Measurements from ENCODE around the gene TMEM234. TPM values are rescaled to one million over a fixed set of nuclear protein-coding genes. Genes with fewer than 3 reads are reported as not detected.

The TMEM234 gene
- total and polyA plus RNA-seq, 8 donors, result 11.6 to 169 (median 19.6) TPM

DNA sequence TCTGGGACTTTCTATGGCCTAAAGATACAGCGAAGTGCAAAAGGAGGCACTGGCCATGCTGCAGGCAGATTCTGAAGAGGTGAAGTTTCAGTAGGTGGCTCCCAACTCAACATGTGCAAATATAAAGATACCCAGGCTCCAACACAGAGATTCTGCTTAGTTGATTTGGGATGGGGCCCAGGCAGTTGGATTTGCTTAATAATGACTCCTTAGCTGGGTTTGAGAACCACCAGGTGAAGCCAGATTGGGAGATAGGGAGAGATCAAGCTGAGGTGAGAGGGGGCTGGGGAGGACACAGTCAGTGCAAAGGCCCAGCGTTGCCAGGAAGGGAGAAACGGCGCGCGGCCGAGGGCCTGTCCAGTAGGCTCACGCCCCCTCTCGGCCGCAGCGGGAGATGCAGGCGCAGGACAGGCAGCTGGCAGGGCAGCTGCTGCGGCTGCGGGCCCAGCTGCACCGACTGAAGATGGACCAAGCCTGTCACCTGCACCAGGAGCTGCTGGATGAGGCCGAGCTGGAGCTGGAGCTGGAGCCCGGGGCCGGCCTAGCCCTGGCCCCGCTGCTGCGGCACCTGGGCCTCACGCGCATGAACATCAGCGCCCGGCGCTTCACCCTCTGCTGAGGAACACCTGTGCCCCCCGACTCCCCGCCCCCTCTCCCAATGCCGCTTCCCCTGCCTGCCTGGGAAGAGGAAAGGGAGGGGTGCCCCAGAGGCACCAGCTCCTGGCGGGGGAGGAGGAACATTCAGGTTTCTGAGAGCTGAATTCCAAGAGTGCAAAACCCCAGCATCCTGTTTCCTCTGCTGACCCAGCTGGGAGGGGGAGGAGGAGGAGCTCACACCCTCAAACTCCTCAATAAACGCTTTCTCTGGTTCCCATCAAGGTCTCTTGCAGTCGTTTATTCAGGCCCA is 26.1 kb upstream of the TMEM234 start:
- peak overlapping the region in 3 of 4 donors; percentile 2 to 10 (median 10) for H3K4me3 ChIP-seq

DNA sequence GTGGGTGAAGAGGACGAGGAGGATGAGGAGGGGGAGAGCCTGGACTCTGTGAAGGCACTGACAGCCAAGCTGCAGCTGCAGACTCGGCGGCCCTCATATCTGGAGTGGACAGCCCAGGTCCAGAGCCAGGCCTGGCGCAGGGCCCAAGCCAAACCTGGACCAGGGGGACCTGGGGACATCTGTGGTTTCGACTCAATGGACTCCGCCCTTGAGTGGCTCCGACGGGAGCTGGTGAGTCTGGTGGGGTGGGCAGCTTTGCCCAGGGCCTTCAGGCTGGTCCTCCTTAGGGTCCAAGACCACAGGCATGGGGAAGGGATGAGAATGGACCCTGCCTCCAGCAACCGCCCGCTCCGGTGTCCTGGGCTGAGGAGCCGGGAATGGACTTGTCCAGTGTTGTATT is 25.3 kb upstream of the TMEM234 start:
- 60 to 94% (median 66%) methylated on average over 5 to 12 of the region's 12 CpGs for WGBS, 5 donors
- Histone ChIP-seq H3K27me3 (no peaks in the 10 kb centered on the region), H3K4me3 (no peak overlapping the region), H3K36me3 (no peaks in the 10 kb centered on the region), H3K27ac (peak overlapping the region; percentile 15 to 78 (median 69)), H3K9me3 (no peaks in the 10 kb centered on the region), H3K4me1 (peaks cover 12 to 50% (median 21%) of the 10 kb centered on the region in 4 donors)
- no peak for DNase-seq
- TF ChIP-seq POLR2AphosphoS5 (IDR thresholded peaks at IDR 0.05) (no peak), POLR2A (IDR thresholded peaks at IDR 0.05) (no peak), EP300 (IDR thresholded peaks at IDR 0.05) (no peak)
- TF ChIP-seq, protein P1, sequence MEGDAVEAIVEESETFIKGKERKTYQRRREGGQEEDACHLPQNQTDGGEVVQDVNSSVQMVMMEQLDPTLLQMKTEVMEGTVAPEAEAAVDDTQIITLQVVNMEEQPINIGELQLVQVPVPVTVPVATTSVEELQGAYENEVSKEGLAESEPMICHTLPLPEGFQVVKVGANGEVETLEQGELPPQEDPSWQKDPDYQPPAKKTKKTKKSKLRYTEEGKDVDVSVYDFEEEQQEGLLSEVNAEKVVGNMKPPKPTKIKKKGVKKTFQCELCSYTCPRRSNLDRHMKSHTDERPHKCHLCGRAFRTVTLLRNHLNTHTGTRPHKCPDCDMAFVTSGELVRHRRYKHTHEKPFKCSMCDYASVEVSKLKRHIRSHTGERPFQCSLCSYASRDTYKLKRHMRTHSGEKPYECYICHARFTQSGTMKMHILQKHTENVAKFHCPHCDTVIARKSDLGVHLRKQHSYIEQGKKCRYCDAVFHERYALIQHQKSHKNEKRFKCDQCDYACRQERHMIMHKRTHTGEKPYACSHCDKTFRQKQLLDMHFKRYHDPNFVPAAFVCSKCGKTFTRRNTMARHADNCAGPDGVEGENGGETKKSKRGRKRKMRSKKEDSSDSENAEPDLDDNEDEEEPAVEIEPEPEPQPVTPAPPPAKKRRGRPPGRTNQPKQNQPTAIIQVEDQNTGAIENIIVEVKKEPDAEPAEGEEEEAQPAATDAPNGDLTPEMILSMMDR (IDR thresholded peaks at IDR 0.05), result no peak
- intact Hi-C loops (cut with DNase I; ENCODE audit: low total_unique reads), result no loop called here

More for the DNA sequence above, 26.1 kb upstream of the TMEM234 start:
- Histone ChIP-seq H3K9me3 (no peaks in the 10 kb centered on the region), H3K27me3 (no peaks in the 10 kb centered on the region), H3K4me1 (peaks cover 12 to 43% (median 18%) of the 10 kb centered on the region in 4 donors), H3K36me3 (no peaks in the 10 kb centered on the region), H3K27ac (peak overlapping the region; percentile 15 to 78 (median 69))
- DNase-seq, result peak; percentile 90 to 92
- intact Hi-C loops (cut with DNase I; ENCODE audit: low total_unique reads), result no loop called here
- TF ChIP-seq EP300 (IDR thresholded peaks at IDR 0.05) (no peak), POLR2AphosphoS5 (IDR thresholded peaks at IDR 0.05) (peak in 2 of 3 donors; percentile 24 to 49)
- TF ChIP-seq, protein P1 (IDR thresholded peaks at IDR 0.05), result peak in 5 of 7 experiments; percentile 64 to 93 (median 88)
- WGBS, 5 donors, result 7 to 21% (median 9%) methylated on average over 7 to 31 of the region's 31 CpGs

DNA sequence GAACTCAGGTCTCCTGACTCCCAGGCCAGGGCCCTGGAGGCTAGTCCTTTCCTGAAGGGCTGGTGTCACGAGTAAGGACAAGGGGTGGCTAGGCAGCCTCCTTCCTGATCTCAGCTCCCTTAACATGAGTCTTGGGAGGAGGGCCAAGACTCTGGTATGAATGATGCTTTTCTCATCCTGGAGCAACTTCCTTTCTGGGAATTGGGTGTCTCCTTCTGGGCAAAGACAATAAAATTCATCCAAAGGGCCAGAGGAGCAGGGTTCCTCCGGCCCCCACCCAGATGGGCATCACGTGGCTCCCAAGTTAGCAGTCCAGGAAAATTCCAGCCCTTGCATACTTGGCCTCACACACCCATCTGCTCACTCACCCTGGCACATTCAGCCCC is 24.7 kb upstream of the TMEM234 start, which contains the start of gene FAM167B:
Gene FAM167B, plus strand, starts transcription at position 335 of the 386 bp plus-strand sequence. CDS start 200 bp downstream, outside the sequence.
- Histone ChIP-seq H3K4me1 (peaks cover 12 to 56% (median 26%) of the 10 kb centered on the region in 4 donors), H3K36me3 (no peaks in the 10 kb centered on the region), H3K27me3 (no peaks in the 10 kb centered on the region), H3K9me3 (no peaks in the 10 kb centered on the region), H3K4me3 (peak within 1 kb of the TSS in 1 of 4 donors; percentile 2), H3K27ac (peak within 1 kb of the TSS; percentile 15 to 78 (median 69))
- TF ChIP-seq, protein P1 (IDR thresholded peaks at IDR 0.05), result no peak
- peak in 2 of 3 donors; percentile 19 to 61 for TF ChIP-seq POLR2AphosphoS5 (IDR thresholded peaks at IDR 0.05)
- intact Hi-C loops (cut with DNase I; ENCODE audit: low total_unique reads), result no loop called here
- WGBS, 5 donors, result 54 to 75% (median 64%) methylated on average over 3 of the region's 3 CpGs
- DNase-seq, result peak in 1 of 2 donors; percentile 61

GRCh38 chr1:32242341-32242851 is 20.2 kb upstream of the TMEM234 start:
- Histone ChIP-seq H3K4me3 (no peak overlapping the region), H3K36me3 (no peaks in the 10 kb centered on the region), H3K4me1 (peaks cover 4 to 56% (median 40%) of the 10 kb centered on the region in 4 donors), H3K27ac (peak overlapping the region in 4 of 5 donors; percentile 25 to 90 (median 84)), H3K9me3 (no peaks in the 10 kb centered on the region), H3K27me3 (no peaks in the 10 kb centered on the region)
- peak in 1 of 3 donors; percentile 13 for TF ChIP-seq POLR2AphosphoS5 (IDR thresholded peaks at IDR 0.05)
- no peak for TF ChIP-seq EP300 (IDR thresholded peaks at IDR 0.05)
- TF ChIP-seq POLR2A (IDR thresholded peaks at IDR 0.05), result no peak
- 41 to 50% (median 44%) methylated on average over 7 of the region's 7 CpGs for WGBS, 5 donors
- intact Hi-C loops (cut with DNase I; ENCODE audit: low total_unique reads), result no loop called here
- DNase-seq, result peak in 1 of 2 donors; percentile 66
